ENCODE results near the gene CRTC1.
"Not testable (repeated sequence)": the region's sequence is repeated elsewhere in the genome, so short reads cannot be mapped to it uniquely, and the experiment has no call there.

The CRTC1 gene

GRCh38 chr19:18729933-18730530, 46.6 kb downstream of the CRTC1 start:
- no peak for DNase-seq (ENCODE audit: low read depth, low spot score)

- DNase-seq (ENCODE audit: low read depth, low spot score), result no peak
Observed at GRCh38 chr19:18730885-18731513, 47.5 kb downstream of the CRTC1 start.

- DNase-seq (ENCODE audit: low read depth, low spot score), result no peak
Observed at GRCh38 chr19:18731562-18732008, 48.1 kb downstream of the CRTC1 start.

- peak; percentile 52 for DNase-seq (ENCODE audit: low read depth, low spot score)
Observed at GRCh38 chr19:18733196-18733647, 49.7 kb downstream of the CRTC1 start.

- not testable (repeated sequence) for DNase-seq (ENCODE audit: low read depth, low spot score)
Observed at GRCh38 chr19:18733762-18734332, 50.4 kb downstream of the CRTC1 start.

GRCh38 chr19:18735324-18735723, 51.8 kb downstream of the CRTC1 start:
- DNase-seq (ENCODE audit: low read depth, low spot score), result no peak

GRCh38 chr19:18735752-18736151, 52.3 kb downstream of the CRTC1 start:
- DNase-seq (ENCODE audit: low read depth, low spot score), result no peak

GRCh38 chr19:18736415-18737336, 53.2 kb downstream of the CRTC1 start:
- no peak for DNase-seq (ENCODE audit: low read depth, low spot score)

- DNase-seq (ENCODE audit: low read depth, low spot score), result no peak
Observed at GRCh38 chr19:18737337-18737953, 54.0 kb downstream of the CRTC1 start.

- no peak for DNase-seq (ENCODE audit: low read depth, low spot score)
Observed at GRCh38 chr19:18737954-18738351, 54.5 kb downstream of the CRTC1 start.

- no peak for DNase-seq (ENCODE audit: low read depth, low spot score)
Observed at GRCh38 chr19:18738961-18739690, 55.6 kb downstream of the CRTC1 start.

GRCh38 chr19:18741124-18742121, 57.9 kb downstream of the CRTC1 start:
- DNase-seq (ENCODE audit: low read depth, low spot score), result no peak

GRCh38 chr19:18742324-18742723, 58.8 kb downstream of the CRTC1 start:
- DNase-seq (ENCODE audit: low read depth, low spot score), result no peak

GRCh38 chr19:18742838-18743783, 59.6 kb downstream of the CRTC1 start:
- no peak for DNase-seq (ENCODE audit: low read depth, low spot score)

GRCh38 chr19:18743784-18744418, 60.4 kb downstream of the CRTC1 start:
- DNase-seq (ENCODE audit: low read depth, low spot score), result no peak

GRCh38 chr19:18745012-18745735, 61.7 kb downstream of the CRTC1 start:
- no peak for DNase-seq (ENCODE audit: low read depth, low spot score)

- no peak for DNase-seq (ENCODE audit: low read depth, low spot score)
Observed at GRCh38 chr19:18745931-18746330, 62.5 kb downstream of the CRTC1 start.

Data from brain pericyte (primary cell).